DMS 273 treated with DMSO at 0.1 percent for 48 hours (cell line): Measurements from ENCODE around the gene SH2B3.
"Not testable (repeated sequence)": the region's sequence is repeated elsewhere in the genome, so short reads cannot be mapped to it uniquely, and the experiment has no call there.

ENCODE experiments used
- DNase-seq: peaks from one replicate; lab custom pipeline; 2025; lab: John Stamatoyannopoulos, UW

The SH2B3 gene

GRCh38 chr12:111444925-111445725 is 39.4 kb downstream of the SH2B3 start:
- no peak for DNase-seq

DNA sequence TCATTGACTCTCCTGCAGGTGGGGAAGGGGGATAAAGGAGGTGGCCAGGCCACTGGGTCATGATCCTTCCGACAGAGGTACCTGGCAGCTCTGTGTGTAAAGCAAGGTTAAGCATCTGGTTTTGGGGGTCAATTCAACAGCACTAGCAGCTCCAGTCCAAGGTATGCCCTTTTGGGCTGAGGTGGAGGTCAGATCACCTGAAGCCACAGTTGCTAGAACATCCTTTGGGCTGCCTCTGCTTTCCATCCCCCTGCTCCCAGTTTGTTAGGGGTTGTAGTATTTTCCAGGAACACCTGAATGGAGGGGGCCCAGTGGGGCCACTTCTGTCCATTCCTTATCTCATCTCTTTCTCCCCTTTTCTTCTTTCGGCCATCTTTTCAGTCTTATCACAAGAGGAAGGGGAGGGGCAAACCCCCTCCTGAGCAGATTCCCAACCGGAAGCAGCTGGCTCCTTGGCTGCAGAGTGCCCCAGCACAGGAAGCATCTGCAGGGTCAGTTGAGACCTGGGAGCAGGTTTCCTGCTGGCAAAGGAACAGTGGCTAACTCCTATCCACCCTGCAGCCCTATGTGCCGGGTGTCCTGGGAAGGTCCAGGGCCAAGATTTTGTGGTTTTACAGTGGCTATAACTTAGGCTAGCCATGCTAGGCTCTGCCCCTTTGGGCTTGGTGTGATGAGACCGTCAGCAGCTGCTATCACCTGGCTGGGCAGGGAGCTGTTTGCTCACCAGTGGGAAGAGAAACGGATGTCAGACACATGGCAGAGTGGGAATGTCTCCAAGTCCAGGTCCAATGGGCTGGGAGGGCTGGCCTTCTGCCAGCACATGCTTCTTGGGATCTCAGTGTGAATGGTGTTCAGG is 40.2 kb downstream of the SH2B3 start:
- DNase-seq: no peak

DNA sequence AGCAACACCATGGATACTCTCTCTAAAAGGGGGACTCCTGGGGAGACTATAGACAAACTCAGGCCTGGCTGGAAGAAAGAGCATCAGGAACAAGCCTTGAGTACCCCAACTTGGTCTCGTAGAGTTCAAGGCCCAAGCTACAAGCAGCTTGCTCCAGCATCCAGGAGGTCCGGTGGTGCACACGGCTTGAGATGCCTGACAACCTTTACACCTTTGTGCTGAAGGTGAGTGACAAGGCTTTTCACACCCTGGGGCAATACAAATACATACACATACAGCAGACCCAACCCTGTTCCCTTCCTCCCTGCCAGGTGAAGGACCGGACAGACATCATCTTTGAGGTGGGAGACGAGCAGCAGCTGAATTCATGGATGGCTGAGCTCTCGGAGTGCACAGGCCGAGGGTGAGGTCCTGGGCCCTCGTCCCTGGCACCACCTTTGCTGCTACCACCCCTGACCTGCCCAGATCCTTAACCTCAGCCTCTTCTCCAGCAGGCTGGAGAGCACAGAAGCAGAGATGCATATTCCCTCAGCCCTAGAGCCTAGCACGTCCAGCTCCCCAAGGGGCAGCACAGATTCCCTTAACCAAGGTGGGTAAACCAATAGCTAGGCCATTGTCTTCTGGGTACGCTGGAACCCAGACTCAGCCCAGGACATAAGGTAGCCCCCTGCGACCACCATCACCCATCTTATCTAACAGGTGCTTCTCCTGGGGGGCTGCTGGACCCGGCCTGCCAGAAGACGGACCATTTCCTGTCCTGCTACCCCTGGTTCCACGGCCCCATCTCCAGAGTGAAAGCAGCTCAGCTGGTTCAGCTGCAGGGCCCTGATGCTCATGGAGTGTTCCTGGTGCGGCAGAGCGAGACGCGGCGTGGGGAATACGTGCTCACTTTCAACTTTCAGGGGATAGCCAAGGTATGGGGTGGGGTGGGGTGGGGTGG is 41.2 kb downstream of the SH2B3 start:
- DNase-seq: no peak

DNA sequence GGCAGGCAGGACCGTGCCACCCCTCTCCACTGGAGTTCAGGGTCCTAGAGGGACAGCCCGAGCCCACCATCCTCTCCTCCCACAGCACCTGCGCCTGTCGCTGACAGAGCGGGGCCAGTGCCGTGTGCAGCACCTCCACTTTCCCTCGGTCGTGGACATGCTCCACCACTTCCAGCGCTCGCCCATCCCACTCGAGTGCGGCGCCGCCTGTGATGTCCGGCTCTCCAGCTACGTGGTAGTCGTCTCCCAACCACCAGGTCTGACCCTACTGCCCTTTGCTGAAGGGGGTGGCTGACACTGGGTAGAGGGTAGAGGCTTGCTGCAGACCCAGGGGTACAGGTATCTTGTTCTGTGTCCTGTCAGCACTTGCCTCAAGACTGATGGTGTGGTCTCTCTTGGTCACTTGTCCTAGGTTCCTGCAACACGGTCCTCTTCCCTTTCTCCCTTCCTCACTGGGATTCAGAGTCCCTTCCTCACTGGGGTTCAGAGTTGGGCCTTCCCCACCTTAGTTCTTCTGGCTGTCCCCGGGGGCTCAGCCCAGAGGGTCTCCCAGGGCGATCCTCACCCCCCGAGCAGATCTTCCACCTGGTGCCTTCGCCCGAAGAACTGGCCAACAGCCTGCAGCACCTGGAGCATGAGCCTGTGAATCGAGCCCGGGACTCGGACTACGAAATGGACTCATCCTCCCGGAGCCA is 42.0 kb downstream of the SH2B3 start:
- DNase-seq: no peak

DNA sequence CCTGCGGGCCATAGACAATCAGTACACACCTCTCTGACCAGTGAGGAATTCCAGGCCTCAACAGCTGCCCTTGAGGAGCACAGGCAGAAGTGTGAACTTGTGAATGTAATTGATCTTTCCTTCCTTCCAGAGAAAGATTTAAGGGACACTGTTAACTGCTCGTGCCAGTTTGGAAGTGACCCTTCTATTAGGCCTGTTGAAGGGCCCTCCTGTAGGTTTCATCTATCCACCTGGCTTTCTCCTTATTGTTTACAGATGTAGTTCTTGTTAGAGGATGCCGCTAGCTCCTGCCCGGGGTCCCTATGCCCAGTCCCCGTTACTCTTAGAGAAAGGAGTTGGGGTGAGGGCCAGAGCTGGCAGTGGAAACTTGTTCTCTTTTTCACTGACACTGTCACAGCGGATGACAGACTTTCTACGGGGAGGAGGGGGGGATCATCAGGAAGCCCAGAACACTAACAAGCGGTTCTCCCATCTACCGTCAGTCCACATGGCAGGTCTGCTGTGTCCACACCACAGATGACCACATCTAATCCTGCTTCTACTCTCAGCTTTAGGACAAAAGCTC is 42.6 kb downstream of the SH2B3 start:
- no peak for DNase-seq

GRCh38 chr12:111448846-111449790 is 43.4 kb downstream of the SH2B3 start:
- no peak for DNase-seq

DNA sequence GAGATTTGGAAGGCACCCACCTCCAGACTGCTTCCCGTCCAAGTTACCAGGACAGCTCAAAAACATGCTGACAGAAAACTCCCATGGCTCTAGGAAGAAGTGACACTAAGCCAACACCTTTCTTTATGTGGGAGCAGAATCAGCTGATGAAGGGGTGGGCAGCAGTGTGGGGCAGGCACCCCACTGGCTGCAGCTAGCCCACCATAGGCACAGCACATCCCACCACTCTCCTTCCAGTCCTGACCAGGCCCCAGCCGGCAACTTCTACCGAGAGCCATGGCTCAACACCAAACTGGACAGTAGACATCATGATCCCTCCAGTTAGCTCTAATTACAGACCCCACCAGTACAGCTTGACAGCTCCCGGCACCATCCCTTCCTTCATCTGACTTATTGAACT is 45.0 kb downstream of the SH2B3 start:
- no peak for DNase-seq

DNA sequence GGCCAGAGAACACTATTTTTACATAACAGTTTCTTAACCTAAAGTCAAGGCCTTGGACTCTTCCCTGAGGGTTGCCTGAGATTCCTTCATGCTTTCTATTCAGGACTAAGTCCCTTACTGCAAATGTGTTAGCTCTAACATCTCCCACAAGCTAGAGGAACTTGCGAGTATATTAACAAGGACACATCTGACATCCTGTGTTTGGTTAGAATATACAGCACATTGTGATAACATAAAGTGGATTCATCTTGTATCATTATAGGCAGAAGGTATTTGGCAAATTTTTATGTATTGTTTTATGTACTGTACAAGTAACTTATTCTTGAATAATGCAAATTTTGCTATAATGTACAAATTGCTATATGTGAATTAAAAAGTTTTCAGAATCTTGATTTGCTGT is 45.5 kb downstream of the SH2B3 start:
- DNase-seq: no peak

GRCh38 chr12:111451649-111452129 is 46.0 kb downstream of the SH2B3 start:
- peak; percentile 11 for DNase-seq

GRCh38 chr12:111453071-111453989 is 47.6 kb downstream of the SH2B3 start:
- no peak for DNase-seq

DNA sequence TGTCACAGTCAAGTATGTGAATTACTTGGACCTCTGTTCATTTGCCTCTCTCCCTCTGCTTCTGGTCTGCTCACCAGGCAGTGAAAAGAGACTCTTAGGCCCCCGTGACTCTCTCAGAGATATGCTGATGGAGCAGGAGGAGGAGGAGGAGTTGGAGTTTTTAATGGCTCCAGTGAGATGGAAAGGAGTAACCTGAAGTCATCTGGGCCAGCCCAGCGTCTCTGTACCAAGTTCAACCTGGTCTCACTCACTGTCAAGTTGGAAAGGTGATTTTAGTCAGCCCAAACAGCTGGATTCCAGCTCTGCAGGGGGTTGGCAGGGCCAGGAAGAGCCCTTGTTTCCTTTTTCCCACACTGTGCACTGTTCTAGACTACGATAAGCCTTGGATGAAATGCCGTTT is 48.6 kb downstream of the SH2B3 start:
- no peak for DNase-seq

- DNase-seq: no peak
Measured at GRCh38 chr12:111454716-111455447, 49.2 kb downstream of the SH2B3 start.

- DNase-seq: no peak
Measured at GRCh38 chr12:111455448-111456320, 50.0 kb downstream of the SH2B3 start.

DNA sequence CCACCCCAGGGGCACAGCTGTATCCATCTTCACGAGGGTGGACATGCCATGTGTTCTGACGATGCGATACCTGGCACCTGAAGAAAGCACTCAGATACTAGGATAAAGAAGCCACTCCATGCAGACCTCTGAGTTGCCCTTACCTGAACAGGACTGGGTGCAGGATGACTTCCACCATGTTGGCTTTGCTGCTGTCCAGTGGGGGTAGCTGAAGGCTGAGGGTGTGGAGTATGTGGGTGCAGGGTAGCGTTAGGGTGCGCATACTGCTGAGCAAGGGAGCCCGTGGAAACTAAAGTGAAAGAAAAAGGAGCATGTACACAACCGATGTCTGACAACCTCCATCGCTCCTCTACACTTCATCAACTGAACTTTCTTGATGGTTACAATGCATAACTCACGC is 51.3 kb downstream of the SH2B3 start:
- DNase-seq: no peak

- DNase-seq: no peak
Measured at GRCh38 chr12:111457577-111457976, 51.9 kb downstream of the SH2B3 start.

- no peak for DNase-seq
Measured at GRCh38 chr12:111458546-111459172, 52.9 kb downstream of the SH2B3 start.

DNA sequence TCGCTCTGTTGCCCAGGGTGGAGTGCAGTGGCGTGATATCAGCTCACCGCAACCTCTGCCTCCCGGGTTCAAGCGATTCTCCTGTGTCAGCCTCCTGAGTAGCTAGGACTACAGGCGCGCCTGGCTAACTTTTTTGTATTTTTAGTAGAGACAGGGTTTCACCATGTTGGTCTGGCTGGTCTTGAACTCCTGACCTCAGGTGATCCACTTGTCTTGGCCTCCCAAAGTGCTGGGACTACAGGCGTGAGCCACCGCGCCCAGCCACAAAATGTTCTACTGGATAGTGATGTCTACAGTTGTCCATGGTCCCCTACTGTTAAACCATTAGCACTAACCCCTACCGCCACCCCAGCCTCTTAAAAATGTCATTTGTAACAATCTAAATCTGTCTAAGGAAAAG is 54.4 kb downstream of the SH2B3 start:
- not testable (repeated sequence) for DNase-seq
